ENCODE results near the gene CD46.

GRCh38 chr1:207810606-207811295 lies 58.9 kb downstream of the CD46 start:
- TF ChIP-seq EZH2 (IDR thresholded peaks at IDR 0.05; ENCODE audit: borderline replicate concordance, insufficient read depth, low read length, poor library complexity, severe bottlenecking) (no peak), EP300 (conservative IDR thresholded peaks at IDR 0.05; ENCODE audit: poor library complexity, severe bottlenecking) (no peak), CTCF (IDR thresholded peaks at IDR 0.05; ENCODE audit: poor library complexity, severe bottlenecking) (no peak), REST (IDR thresholded peaks at IDR 0.05; ENCODE audit: borderline replicate concordance) (no peak), POLR2AphosphoS5 (IDR thresholded peaks at IDR 0.05) (no peak), SMC3 (conservative IDR thresholded peaks at IDR 0.05; ENCODE audit: poor library complexity) (no peak), TAF1 (IDR thresholded peaks at IDR 0.05; ENCODE audit: low read depth) (no peak), RAD21 (conservative IDR thresholded peaks at IDR 0.05) (no peak), MXI1 (conservative IDR thresholded peaks at IDR 0.05; ENCODE audit: poor library complexity, severe bottlenecking) (no peak)

Data from neural cell (in vitro differentiated cells).